ENCODE results near the gene RAB27B.

DNA sequence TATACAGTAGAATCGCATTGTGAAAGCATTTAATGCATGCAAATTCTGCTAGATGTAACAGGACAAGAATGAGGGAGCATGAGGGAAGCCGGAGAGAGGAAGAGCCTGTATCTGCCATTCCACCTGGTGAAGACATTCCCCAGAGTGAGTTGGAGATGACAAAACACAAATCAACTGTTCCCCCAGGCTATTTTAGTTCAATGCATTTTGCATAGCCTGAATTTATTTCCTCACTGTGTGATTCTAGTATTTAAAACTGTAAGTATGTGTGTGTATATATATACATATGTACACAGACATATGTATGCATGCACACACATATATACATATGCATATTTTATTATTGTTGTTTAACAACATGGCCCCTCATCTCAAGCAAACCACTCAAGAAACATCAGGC is 76.3 kb downstream of the RAB27B start:
- TF ChIP-seq HDAC2 (IDR thresholded peaks at IDR 0.05; ENCODE audit: borderline replicate concordance in 1 of 2, low read depth in 2 of 2, low read length in 2 of 2): no peak
- TF ChIP-seq, protein P1, sequence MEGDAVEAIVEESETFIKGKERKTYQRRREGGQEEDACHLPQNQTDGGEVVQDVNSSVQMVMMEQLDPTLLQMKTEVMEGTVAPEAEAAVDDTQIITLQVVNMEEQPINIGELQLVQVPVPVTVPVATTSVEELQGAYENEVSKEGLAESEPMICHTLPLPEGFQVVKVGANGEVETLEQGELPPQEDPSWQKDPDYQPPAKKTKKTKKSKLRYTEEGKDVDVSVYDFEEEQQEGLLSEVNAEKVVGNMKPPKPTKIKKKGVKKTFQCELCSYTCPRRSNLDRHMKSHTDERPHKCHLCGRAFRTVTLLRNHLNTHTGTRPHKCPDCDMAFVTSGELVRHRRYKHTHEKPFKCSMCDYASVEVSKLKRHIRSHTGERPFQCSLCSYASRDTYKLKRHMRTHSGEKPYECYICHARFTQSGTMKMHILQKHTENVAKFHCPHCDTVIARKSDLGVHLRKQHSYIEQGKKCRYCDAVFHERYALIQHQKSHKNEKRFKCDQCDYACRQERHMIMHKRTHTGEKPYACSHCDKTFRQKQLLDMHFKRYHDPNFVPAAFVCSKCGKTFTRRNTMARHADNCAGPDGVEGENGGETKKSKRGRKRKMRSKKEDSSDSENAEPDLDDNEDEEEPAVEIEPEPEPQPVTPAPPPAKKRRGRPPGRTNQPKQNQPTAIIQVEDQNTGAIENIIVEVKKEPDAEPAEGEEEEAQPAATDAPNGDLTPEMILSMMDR (IDR thresholded peaks at IDR 0.05; ENCODE audit: control extremely low read depth in 1 of 3, insufficient read depth in 1 of 3, low read depth in 1 of 3, low read length in 3 of 3): no peak
- TF ChIP-seq TAF1 (IDR thresholded peaks at IDR 0.05; ENCODE audit: low read depth, low read length): no peak
- TF ChIP-seq, protein P2, sequence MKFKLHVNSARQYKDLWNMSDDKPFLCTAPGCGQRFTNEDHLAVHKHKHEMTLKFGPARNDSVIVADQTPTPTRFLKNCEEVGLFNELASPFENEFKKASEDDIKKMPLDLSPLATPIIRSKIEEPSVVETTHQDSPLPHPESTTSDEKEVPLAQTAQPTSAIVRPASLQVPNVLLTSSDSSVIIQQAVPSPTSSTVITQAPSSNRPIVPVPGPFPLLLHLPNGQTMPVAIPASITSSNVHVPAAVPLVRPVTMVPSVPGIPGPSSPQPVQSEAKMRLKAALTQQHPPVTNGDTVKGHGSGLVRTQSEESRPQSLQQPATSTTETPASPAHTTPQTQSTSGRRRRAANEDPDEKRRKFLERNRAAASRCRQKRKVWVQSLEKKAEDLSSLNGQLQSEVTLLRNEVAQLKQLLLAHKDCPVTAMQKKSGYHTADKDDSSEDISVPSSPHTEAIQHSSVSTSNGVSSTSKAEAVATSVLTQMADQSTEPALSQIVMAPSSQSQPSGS (IDR thresholded peaks at IDR 0.05; ENCODE audit: low read length): no peak
- no peak for TF ChIP-seq SP1 (IDR thresholded peaks at IDR 0.05; ENCODE audit: low read depth, low read length)
- TF ChIP-seq JUND (IDR thresholded peaks at IDR 0.05; ENCODE audit: low read length): no peak
- no peak for TF ChIP-seq HDAC6 (IDR thresholded peaks at IDR 0.05; ENCODE audit: low read depth, low read length)
- TF ChIP-seq, protein P3, sequence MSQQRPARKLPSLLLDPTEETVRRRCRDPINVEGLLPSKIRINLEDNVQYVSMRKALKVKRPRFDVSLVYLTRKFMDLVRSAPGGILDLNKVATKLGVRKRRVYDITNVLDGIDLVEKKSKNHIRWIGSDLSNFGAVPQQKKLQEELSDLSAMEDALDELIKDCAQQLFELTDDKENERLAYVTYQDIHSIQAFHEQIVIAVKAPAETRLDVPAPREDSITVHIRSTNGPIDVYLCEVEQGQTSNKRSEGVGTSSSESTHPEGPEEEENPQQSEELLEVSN (IDR thresholded peaks at IDR 0.05): no peak
- no peak for TF ChIP-seq EZH2 (IDR thresholded peaks at IDR 0.05; ENCODE audit: low read depth, low read length, severe bottlenecking)
- no peak for TF ChIP-seq ASH2L (IDR thresholded peaks at IDR 0.05; ENCODE audit: low read length)
